Measurements from ENCODE around the gene SULT1B1.
"Not testable (repeated sequence)": the region's sequence is repeated elsewhere in the genome, so short reads cannot be mapped to it uniquely, and the experiment has no call there.

The SULT1B1 gene

DNA sequence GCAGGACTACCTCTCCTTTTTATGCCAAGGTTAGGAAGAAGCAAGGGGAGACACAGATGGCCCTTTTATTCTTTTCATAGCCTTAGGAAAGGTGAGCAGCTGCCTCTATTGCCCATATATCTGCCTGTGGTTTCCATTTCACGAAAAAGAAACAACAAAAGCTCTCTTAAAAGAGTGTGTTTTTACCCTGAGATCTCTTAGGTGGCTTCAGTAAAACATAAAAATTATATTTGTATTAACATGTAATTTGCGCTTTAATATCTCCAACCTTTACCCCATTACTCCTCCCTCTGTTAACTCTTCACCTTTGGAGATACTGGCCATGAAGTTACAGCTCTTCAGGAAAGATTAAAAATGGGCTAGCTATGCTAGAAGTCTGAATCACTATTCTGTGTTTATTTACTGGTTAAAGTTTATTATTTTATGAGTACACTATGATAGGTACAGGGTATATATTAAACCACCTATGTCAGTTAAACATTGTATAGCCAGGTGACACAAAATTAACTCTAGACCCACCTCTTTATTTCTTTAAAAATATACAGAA, 15.0 kb upstream of the SULT1B1 start:
- no peaks in the 10 kb centered on the region for H3K27me3 ChIP-seq
- no peaks in the 10 kb centered on the region for H3K36me3 ChIP-seq
- no peak overlapping the region for H3K27ac ChIP-seq
- peaks cover 0 to 5% of the 10 kb centered on the region in 2 experiments for H3K4me1 ChIP-seq (ENCODE audit: control insufficient read depth in 1 of 2, insufficient read depth in 1 of 2, low read depth in 1 of 2, low read length in 1 of 2)
- no peak overlapping the region for H3K4me3 ChIP-seq (ENCODE audit: low read depth in 1 of 2, low read length in 1 of 2)
- TF ChIP-seq, protein P1, sequence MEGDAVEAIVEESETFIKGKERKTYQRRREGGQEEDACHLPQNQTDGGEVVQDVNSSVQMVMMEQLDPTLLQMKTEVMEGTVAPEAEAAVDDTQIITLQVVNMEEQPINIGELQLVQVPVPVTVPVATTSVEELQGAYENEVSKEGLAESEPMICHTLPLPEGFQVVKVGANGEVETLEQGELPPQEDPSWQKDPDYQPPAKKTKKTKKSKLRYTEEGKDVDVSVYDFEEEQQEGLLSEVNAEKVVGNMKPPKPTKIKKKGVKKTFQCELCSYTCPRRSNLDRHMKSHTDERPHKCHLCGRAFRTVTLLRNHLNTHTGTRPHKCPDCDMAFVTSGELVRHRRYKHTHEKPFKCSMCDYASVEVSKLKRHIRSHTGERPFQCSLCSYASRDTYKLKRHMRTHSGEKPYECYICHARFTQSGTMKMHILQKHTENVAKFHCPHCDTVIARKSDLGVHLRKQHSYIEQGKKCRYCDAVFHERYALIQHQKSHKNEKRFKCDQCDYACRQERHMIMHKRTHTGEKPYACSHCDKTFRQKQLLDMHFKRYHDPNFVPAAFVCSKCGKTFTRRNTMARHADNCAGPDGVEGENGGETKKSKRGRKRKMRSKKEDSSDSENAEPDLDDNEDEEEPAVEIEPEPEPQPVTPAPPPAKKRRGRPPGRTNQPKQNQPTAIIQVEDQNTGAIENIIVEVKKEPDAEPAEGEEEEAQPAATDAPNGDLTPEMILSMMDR (IDR thresholded peaks at IDR 0.05), result no peak
- H3K9me3 ChIP-seq, result no peaks in the 10 kb centered on the region

DNA sequence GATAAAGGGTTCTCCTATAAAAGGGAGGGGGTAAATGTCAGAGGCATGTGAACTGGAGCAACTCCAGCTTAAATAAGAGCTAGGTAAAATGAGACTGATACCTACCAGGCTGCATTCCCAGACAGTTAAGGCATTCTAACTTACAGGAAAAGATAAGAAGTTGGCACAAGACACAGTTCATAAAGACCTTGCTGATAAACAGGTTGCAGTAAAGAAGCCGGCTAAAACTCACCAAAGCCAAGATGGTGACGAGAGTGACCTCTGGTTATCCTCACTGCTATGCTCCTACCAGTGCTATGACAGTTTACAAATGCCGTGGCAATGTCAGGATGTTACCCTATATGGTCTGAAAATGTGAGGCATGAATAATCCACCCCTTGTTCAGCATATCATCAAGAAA, 13.1 kb upstream of the SULT1B1 start:
- Histone ChIP-seq H3K4me1 (ENCODE audit: control insufficient read depth in 1 of 2, insufficient read depth in 1 of 2, low read depth in 1 of 2, low read length in 1 of 2) (peaks cover 0 to 5% of the 10 kb centered on the region in 2 experiments), H3K27ac (no peak overlapping the region), H3K4me3 (ENCODE audit: low read depth in 1 of 2, low read length in 1 of 2) (no peak overlapping the region), H3K27me3 (no peaks in the 10 kb centered on the region), H3K9me3 (no peaks in the 10 kb centered on the region), H3K36me3 (no peaks in the 10 kb centered on the region)
- TF ChIP-seq, protein P1 (IDR thresholded peaks at IDR 0.05), result no peak

DNA sequence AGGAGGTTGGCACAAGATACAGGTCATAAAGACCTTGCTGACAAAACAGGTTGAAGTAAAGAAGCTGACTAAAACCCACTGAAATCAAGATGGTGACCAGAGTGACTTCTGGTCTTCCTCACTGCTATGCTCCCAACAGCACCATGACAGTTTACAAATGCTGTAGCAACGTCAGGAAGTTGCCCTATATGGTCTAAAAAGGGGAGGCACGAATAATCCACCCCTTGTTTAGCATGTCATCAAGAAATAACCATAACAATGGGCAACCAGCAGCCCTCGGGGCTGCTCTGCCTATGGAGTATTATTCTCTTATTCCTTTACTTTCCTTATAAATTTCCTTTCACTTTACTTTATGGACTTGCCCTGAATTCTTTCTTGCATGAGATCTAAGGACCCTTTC, 8.1 kb upstream of the SULT1B1 start:
- not testable (repeated sequence) for H3K4me3 ChIP-seq (ENCODE audit: low read depth in 1 of 2, low read length in 1 of 2); H3K9me3 ChIP-seq; H3K4me1 ChIP-seq (ENCODE audit: control insufficient read depth in 1 of 2, insufficient read depth in 1 of 2, low read depth in 1 of 2, low read length in 1 of 2); H3K36me3 ChIP-seq; H3K27ac ChIP-seq; H3K27me3 ChIP-seq

GRCh38 chr4:69765751-69766150, 5.3 kb upstream of the SULT1B1 start:
- peaks cover 5% of the 10 kb centered on the region in 2 experiments for H3K4me1 ChIP-seq (ENCODE audit: control insufficient read depth in 1 of 2, insufficient read depth in 1 of 2, low read depth in 1 of 2, low read length in 1 of 2)
- no peak overlapping the region for H3K27ac ChIP-seq
- no peaks in the 10 kb centered on the region for H3K36me3 ChIP-seq
- no peak overlapping the region for H3K4me3 ChIP-seq (ENCODE audit: low read depth in 1 of 2, low read length in 1 of 2)
- no peaks in the 10 kb centered on the region for H3K27me3 ChIP-seq
- TF ChIP-seq, protein P1 (IDR thresholded peaks at IDR 0.05), result no peak
- no peaks in the 10 kb centered on the region for H3K9me3 ChIP-seq

- Histone ChIP-seq H3K4me1 (ENCODE audit: control insufficient read depth in 1 of 2, insufficient read depth in 1 of 2, low read depth in 1 of 2, low read length in 1 of 2) (peaks cover 11 to 15% of the 10 kb centered on the region in 2 experiments), H3K27me3 (no peaks in the 10 kb centered on the region), H3K9me3 (no peaks in the 10 kb centered on the region), H3K27ac (no peak overlapping the region), H3K36me3 (no peaks in the 10 kb centered on the region), H3K4me3 (ENCODE audit: low read depth in 1 of 2, low read length in 1 of 2) (no peak overlapping the region)
- TF ChIP-seq, protein P1 (IDR thresholded peaks at IDR 0.05), result no peak
Observed at GRCh38 chr4:69764311-69764710, 3.9 kb upstream of the SULT1B1 start.

DNA sequence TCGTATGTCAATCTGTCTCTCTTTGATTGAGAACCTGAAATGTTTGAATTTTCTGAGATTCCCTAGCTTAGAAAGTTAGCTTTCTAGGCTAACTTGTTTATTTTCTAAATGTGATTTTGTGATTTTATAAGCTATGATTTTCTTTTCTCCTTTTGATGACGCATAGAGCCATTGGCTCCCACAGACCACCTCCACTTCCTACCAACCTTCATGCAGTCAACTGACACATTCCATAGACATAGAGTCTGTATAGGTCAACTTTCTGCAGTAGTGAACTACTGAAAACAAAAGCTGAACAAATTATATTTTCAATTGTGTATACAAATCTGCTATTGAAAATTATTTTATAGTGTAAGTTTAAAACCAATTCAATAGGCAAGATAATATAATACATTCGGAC, 2.8 kb upstream of the SULT1B1 start:
- H3K36me3 ChIP-seq, result no peaks in the 10 kb centered on the region
- TF ChIP-seq, protein P1 (IDR thresholded peaks at IDR 0.05), result no peak
- peaks cover 22 to 25% of the 10 kb centered on the region in 2 experiments for H3K4me1 ChIP-seq (ENCODE audit: control insufficient read depth in 1 of 2, insufficient read depth in 1 of 2, low read depth in 1 of 2, low read length in 1 of 2)
- no peak overlapping the region for H3K27ac ChIP-seq
- H3K4me3 ChIP-seq (ENCODE audit: low read depth in 1 of 2, low read length in 1 of 2), result no peak overlapping the region
- H3K27me3 ChIP-seq, result no peaks in the 10 kb centered on the region
- no peaks in the 10 kb centered on the region for H3K9me3 ChIP-seq
